Activated CD8-positive, alpha-beta memory T cell treated with anti-CD3 and anti-CD28 coated beads, Interleukin-2, amount 50 U/mL, for 24 hours (primary cell): ENCODE measurements around the gene SP6.

ENCODE experiments used
- DNase-seq: peaks from one replicate; pipeline ENCODE4 v3.0.0-alpha.2; 2020; ENCODE audit errors: extremely low read depth

The SP6 gene

DNA sequence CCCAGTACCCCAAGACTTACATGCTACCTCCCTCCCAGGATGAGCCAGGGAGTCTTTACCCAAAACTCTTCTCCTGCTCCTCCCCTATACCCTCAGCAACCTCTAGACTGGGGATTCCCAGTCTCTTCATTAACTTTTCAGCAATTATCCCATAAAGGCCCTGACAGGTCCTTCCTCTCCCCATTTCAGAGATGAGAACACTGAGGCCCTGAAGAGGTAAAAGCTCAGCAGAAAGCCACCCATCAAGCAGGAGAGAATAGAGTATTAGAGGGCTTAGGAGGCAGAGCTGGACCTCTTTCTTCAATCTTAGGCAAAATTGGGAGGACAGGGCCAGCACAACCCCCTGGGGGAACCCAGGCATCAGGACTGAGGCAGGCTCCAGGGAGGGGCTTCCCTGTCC, 5.9 kb upstream of the SP6 start:
- no peak for DNase-seq

DNA sequence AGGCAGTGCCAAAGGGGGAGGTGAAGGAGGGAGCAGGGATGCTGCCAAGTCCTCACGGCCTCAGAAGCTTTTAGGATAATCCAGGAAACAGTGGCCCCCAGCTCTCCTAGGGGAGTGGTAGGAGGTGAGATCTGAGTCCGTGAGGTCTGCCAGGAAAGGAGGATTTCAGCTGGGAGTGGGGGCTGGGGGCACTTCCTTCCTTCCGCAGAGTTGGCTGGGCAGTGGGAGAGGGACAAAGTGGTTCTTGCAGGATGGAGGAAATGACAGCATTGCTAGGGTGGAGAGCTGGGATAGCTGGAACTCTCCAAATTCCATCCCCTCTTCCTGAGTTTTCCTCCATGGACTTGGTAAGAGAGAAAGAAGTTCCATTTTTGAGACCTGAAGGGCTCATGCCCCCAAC, 4.8 kb upstream of the SP6 start:
- DNase-seq = no peak

DNA sequence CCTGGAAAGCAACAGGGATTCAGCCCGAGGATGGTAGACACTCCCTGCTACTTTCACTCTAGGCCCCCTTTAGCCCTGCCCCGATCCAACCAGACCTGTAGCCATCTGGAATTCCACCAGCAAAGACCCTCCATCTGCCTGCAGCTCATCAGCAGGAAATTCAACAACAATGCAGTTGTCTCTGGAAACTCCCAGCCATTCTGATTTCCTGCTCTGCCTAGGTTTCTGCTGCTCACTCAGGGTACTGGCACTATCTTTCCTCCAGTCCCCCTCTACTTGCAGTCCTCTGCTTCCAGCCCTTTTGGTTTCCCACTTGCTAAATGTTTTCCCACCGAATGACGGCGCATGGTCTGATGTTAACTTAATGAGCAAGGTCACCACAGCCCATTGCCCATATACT, 2.7 kb upstream of the SP6 start:
- DNase-seq = no peak

- no peak for DNase-seq
Observed at GRCh38 chr17:47852113-47852949, 1.4 kb upstream of the SP6 start.

DNA sequence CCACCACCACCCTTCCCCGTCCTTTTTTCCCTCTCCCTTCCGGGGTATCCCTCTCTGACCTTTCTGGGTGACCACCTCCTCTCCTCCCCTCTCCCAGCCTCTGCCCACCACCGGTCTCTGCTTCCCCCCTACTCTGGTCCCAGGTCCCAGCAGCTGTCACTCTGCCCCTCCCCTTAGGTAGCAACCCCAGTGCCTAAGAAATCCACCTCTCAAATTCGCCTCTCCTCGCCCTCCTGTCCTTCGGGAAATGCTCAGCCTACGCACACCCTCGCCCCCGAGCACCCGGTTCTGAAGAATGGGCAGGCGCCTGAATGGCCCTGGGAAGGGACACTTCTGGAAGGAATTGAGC, 775 bp upstream of the SP6 start:
- DNase-seq = no peak

DNA sequence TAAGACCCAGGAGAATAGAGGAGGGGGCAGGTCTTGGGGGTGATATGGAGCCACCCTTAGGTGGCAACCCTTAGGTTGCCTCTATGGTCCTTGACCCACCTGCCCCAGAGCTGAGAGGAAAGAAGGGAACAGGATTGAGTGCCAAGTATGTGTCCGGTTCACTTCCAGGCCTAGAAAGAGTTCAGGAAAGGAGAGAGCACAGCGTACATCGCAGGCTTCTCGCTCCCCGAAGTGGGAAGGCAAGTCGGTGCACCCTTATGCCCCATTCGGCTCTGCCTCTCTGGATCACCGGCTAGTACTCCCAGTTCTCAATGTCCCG, 631 bp downstream of the SP6 start:
- no peak for DNase-seq

DNA sequence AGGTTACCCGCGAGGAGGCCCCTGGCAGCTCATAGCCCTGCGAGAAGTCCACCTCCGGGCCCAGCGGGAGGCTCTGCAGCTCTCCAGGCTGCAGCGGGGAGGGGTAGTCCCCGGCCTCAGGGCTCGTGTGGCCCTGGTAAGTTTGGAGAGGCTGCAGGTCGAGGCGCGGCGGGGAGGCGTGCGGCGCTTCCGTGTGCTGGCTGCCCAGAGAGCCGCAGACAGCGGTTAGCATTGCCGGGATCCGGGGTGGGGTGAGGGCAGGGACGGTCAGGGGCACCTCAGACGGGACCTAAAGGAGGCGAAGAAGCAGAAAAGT, 2.8 kb downstream of the SP6 start:
- DNase-seq = no peak

DNA sequence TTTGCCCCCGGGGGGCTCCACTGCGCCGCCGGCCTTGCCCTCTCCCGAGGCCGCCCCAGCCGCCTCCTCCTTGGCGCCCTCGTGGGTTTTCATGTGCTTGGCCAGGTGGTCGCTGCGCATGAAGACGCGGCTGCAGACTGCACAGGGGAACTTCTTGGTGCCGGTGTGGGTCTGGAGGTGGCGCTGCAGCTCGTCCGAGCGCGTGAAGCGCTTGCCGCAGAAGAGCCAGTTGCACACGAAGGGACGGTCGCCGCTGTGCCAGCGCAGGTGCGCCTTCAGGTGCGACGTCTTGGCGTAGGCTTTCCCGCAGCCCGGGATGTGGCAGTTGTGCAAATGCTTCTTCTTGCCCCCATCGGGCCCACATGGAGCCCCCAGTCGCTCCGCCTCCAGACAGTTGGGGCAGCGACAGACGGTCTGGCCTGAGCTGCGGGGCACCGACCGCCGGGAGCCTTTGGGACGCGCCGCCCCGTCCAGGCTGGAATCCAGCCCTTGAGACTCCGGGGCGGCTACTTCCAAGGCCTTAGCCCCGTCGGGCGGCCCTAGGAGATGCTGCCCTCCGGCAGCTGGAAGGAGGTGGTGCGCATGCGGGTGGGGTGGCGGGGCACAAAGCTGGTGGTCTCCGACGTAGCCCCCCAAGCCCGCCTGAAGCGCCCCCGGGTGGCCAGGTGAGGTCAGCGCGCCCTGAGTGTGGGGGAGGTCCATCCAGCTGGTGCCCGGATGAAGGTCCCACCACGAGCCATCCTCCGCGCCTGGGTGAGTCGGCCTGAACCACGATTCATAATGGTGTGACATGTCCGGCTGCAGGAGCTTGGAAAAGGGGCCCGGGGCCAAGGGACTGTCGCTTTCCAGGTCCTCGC, 3.4 kb downstream of the SP6 start:
- DNase-seq = no peak

DNA sequence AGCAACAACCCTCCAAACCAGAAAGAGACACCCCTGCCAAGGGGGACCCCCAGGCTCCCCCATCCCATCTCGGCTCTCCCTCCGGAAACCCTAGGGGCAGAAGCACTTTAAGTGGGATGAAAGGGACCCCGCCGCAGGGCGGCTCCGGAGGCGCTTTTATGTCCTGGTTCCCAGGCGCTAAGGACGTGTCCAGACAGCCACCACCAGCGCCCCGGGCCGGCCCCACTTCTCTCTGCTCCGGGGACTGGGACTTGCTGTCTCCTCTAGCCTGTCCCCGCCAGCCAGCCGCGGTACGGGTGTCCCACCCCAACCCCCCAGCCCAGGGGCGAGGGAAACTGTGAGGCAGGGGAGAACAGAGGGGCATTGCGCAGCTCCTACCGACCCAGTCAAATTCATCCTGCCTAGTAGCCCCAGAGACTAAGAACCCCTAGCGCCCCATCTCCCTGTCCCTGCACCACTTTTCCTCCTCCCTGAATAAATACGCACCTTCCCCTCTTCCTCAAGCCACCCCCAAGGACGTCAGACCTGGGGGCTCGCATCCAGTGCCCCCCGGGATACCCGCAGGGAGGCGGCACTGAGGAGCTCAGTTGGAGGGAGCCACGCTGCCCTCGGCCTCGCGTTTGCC, 4.1 kb downstream of the SP6 start:
- DNase-seq = no peak

DNA sequence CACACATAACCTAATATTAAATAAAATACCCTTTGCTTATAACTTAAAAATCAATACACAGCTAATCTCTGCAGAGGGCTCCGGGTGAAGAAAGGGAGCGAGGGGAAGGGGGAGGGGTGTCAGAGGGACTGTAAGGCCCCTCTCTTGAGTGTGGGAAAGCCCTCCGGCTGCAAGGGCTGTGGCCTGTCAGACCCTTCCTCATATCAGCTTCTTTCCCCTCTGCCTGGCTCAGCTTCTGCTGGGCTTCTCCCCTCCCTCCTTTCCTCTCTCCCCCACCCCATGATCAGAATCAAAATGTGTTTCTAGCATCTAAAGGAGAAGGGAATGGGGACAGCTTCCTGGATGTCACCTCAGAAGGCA, 5.3 kb downstream of the SP6 start:
- no peak for DNase-seq

DNA sequence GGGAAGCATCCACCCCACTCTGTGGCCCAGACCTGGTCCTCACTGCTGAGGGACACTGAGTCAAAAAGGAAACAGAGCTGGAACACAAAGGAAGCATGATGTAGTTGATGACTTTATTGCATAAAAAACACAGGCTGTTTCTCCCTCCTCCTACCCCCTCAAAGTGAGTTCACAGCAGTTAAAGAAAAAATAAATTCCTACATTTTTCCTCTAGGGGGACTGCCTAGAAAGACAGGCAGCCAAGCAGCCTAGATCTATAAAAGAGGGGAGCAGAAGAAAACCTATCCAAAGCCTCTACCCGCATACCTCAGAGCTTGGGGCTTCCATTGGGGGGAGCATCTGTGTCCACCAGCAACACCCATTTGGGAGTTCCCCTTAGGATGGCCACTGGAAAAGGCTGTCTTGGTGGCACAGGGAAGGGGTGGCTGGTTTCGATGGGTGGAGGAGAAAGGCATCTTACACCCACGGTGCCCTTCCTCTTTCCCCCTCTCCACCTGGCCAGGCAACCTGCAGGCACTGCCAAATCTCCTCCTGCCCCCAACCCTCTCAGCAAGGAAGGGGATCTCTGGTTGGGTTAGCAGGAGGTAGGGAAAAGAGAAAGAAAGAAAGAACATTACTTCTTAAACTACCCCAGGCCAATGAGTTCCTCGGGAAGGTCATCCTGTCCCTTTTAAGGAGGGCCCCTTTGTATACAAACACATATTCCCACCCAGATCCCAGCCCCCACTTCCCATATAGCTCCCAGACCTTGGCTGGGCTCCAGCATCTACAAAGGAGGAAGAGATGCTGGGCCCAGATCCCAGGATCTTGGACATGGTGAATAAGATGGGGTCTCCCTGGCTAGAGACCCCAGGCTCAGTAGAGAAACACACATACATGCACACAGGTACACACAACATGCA, 5.9 kb downstream of the SP6 start:
- no peak for DNase-seq

DNA sequence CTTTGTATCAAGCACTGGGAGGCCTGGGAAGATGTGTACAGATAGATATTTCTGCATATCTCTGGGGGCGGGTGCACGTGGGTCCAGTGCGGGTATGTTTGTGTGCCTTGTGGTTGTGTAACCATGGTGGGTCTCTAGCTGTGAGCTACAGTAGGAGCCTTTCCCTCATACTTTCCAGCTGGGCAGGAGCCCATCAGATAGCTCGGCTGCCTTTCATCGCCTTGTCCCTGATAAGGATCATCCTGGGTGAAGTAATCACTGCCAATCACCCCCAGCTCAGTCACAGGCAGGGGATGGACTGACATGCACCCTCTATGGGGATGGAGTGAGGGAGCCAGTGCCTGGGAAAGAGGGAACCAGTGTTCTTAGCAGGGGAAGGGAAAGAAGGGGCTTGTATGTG, 6.7 kb downstream of the SP6 start:
- DNase-seq = no peak

GRCh38 chr17:47843391-47843730, 7.6 kb downstream of the SP6 start:
- DNase-seq = no peak

- no peak for DNase-seq
Observed at GRCh38 chr17:47841488-47842291, 9.3 kb downstream of the SP6 start.

- DNase-seq = peak; percentile 65
Observed at GRCh38 chr17:47840742-47841487, 10.0 kb downstream of the SP6 start, which contains the start of gene SCRN2. Gene SCRN2 (minus strand): TSS chr17:47841273. CDS start chr17:47840843, 430 bp downstream.

DNA sequence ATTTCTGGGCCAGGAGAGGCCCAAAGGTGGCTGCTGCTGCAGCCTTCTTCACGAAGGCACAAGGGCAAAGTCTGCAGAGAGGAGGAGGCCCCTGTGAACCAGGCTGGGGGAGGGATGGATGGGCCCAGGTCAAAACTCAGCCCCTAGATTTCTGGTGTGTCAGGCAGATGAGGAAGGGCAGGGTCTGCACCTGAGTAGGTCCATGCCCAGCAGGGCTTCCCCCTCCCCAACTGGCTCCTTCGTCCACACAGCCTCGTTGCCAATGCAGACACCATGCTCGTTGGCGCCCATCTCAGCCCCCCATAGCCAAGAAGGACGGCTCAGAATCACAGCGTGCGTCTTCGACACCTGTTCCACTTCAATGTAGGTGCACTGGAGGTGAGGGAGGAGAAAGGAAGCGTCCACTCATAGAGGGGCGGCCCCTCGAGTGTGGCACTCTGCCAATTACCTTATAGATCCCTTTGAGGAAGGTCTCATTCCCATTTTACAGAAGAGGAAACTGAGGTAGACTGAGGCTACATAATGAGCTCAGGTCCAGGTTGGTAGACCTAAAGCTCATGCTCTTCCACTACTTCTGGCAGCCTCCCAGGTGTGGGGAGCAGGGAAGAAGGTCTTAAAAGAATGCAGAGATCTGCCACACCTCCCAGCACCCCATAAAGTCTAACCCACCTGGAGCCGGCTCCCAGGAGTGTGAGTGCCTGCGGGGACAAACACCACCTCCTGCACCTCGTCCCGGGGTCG, 10.8 kb downstream of the SP6 start:
- DNase-seq = no peak

- DNase-seq = no peak
Observed at GRCh38 chr17:47839071-47839470, 11.9 kb downstream of the SP6 start.

DNA sequence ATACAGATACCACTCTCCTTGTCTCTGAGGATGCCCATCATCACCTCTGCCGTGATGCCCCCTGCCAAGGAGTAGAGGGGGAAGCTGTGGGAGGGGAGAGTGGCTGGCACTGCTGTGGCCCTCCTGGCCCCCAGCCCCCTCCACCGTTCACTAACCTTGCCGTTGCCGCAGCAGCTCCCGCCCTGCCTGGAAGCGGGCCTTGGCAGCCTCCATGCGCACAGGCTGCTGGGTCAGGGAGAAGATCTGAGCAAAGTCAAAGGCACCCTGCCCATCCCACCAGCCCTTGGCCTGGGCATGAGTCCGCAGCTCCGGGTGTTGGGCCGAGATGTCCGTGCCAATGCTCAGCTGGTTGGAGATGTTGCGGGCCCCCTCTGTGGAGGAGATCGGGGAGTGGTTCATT, 12.3 kb downstream of the SP6 start:
- no peak for DNase-seq

GRCh38 chr17:47837401-47838039, 13.4 kb downstream of the SP6 start:
- no peak for DNase-seq
